ENCODE measurements around the gene OPCML. TPM values are rescaled to one million over a fixed set of nuclear protein-coding genes. Genes with fewer than 3 reads are reported as not detected.

The OPCML gene
- total and polyA plus RNA-seq, 2 experiments from 2014 or later = 1.2 to 4.4 TPM

DNA sequence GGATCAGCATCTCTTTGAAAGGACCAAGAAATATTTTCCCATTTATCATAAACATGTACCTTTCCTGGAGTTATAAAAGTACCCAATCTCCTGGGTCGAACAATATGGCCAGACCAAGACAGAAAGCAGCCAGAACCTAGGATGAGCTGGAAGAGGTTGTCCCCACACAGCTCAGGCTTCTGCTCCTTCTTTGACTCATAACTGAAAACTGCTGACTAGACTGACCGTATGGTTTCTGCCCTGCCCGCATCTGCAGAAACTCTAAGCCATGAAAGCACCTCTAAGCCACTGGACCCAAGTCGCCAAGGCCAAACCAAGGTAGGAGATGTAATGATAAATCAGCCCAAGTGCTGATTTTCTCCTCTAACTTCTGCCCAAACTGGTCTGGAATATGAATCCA is 129.8 kb downstream of the OPCML start (continued):
- TF ChIP-seq, protein P1, sequence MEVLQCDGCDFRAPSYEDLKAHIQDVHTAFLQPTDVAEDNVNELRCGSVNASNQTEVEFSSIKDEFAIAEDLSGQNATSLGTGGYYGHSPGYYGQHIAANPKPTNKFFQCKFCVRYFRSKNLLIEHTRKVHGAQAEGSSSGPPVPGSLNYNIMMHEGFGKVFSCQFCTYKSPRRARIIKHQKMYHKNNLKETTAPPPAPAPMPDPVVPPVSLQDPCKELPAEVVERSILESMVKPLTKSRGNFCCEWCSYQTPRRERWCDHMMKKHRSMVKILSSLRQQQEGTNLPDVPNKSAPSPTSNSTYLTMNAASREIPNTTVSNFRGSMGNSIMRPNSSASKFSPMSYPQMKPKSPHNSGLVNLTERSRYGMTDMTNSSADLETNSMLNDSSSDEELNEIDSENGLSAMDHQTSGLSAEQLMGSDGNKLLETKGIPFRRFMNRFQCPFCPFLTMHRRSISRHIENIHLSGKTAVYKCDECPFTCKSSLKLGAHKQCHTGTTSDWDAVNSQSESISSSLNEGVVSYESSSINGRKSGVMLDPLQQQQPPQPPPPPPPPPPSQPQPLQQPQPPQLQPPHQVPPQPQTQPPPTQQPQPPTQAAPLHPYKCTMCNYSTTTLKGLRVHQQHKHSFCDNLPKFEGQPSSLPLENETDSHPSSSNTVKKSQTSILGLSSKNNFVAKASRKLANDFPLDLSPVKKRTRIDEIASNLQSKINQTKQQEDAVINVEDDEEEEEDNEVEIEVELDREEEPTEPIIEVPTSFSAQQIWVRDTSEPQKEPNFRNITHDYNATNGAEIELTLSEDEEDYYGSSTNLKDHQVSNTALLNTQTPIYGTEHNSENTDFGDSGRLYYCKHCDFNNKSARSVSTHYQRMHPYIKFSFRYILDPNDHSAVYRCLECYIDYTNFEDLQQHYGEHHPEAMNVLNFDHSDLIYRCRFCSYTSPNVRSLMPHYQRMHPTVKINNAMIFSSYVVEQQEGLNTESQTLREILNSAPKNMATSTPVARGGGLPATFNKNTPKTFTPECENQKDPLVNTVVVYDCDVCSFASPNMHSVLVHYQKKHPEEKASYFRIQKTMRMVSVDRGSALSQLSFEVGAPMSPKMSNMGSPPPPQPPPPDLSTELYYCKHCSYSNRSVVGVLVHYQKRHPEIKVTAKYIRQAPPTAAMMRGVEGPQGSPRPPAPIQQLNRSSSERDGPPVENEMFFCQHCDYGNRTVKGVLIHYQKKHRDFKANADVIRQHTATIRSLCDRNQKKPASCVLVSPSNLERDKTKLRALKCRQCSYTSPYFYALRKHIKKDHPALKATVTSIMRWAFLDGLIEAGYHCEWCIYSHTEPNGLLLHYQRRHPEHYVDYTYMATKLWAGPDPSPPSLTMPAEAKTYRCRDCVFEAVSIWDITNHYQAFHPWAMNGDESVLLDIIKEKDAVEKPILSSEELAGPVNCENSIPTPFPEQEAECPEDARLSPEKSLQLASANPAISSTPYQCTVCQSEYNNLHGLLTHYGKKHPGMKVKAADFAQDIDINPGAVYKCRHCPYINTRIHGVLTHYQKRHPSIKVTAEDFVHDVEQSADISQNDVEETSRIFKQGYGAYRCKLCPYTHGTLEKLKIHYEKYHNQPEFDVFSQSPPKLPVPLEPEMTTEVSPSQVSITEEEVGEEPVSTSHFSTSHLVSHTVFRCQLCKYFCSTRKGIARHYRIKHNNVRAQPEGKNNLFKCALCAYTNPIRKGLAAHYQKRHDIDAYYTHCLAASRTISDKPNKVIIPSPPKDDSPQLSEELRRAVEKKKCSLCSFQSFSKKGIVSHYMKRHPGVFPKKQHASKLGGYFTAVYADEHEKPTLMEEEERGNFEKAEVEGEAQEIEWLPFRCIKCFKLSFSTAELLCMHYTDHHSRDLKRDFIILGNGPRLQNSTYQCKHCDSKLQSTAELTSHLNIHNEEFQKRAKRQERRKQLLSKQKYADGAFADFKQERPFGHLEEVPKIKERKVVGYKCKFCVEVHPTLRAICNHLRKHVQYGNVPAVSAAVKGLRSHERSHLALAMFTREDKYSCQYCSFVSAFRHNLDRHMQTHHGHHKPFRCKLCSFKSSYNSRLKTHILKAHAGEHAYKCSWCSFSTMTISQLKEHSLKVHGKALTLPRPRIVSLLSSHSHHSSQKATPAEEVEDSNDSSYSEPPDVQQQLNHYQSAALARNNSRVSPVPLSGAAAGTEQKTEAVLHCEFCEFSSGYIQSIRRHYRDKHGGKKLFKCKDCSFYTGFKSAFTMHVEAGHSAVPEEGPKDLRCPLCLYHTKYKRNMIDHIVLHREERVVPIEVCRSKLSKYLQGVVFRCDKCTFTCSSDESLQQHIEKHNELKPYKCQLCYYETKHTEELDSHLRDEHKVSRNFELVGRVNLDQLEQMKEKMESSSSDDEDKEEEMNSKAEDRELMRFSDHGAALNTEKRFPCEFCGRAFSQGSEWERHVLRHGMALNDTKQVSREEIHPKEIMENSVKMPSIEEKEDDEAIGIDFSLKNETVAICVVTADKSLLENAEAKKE (CRISPR knock-in tag; IDR thresholded peaks at IDR 0.05) = no peak
- TF ChIP-seq, protein P2, sequence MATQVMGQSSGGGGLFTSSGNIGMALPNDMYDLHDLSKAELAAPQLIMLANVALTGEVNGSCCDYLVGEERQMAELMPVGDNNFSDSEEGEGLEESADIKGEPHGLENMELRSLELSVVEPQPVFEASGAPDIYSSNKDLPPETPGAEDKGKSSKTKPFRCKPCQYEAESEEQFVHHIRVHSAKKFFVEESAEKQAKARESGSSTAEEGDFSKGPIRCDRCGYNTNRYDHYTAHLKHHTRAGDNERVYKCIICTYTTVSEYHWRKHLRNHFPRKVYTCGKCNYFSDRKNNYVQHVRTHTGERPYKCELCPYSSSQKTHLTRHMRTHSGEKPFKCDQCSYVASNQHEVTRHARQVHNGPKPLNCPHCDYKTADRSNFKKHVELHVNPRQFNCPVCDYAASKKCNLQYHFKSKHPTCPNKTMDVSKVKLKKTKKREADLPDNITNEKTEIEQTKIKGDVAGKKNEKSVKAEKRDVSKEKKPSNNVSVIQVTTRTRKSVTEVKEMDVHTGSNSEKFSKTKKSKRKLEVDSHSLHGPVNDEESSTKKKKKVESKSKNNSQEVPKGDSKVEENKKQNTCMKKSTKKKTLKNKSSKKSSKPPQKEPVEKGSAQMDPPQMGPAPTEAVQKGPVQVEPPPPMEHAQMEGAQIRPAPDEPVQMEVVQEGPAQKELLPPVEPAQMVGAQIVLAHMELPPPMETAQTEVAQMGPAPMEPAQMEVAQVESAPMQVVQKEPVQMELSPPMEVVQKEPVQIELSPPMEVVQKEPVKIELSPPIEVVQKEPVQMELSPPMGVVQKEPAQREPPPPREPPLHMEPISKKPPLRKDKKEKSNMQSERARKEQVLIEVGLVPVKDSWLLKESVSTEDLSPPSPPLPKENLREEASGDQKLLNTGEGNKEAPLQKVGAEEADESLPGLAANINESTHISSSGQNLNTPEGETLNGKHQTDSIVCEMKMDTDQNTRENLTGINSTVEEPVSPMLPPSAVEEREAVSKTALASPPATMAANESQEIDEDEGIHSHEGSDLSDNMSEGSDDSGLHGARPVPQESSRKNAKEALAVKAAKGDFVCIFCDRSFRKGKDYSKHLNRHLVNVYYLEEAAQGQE (IDR thresholded peaks at IDR 0.05; ENCODE audit: unreplicated experiment) = no peak

GRCh38 chr11:133399855-133400625 is 132.3 kb downstream of the OPCML start:
- no peak overlapping the region for H3K4me3 ChIP-seq

More at GRCh38 chr11:133399855-133400625, 132.3 kb downstream of the OPCML start:
- H4K20me1 ChIP-seq (replicated peaks; ENCODE audit: insufficient read depth) = no peaks in the 10 kb centered on the region
- H3F3A ChIP-seq (replicated peaks; ENCODE audit: low read depth) = no peaks in the 10 kb centered on the region
- Mint-ChIP-seq H3K27ac (no peak overlapping the region), H3K36me3 (ENCODE audit: low read depth) (peaks cover 7% of the 10 kb centered on the region; the same call in 2 of the 3 replicates), H3K4me1 (peaks cover 5% of the 10 kb centered on the region), H3K27me3 (ENCODE audit: insufficient read depth, low read depth, poor library complexity) (no peaks in the 10 kb centered on the region), H3K4me3 (no peak overlapping the region), H3K9me3 (no peaks in the 10 kb centered on the region; the same call in 2 of the 3 replicates)
- no peak overlapping the region for H3K4me2 ChIP-seq
- no peak overlapping the region for H2AFZ ChIP-seq
- no peaks in the 10 kb centered on the region for H3K27me3 ChIP-seq (ENCODE audit: insufficient read depth)
- DNase-seq (ENCODE audit: low spot score) (no peak), ATAC-seq (no peak)
- TF ChIP-seq STAT1 (IDR thresholded peaks at IDR 0.05; ENCODE audit: unreplicated experiment) = no peak
- no peaks in the 10 kb centered on the region for H3K4me1 ChIP-seq (ENCODE audit: insufficient read depth)
- no peak overlapping the region for H3K27ac ChIP-seq (ENCODE audit: low read depth)
- H3K79me2 ChIP-seq (replicated peaks; ENCODE audit: insufficient read depth) = no peaks in the 10 kb centered on the region
- no peaks in the 10 kb centered on the region for H3K36me3 ChIP-seq (ENCODE audit: insufficient read depth)
- H3K9me2 ChIP-seq (ENCODE audit: insufficient read depth) = 0 out of 2 replicates have a peak, but pooled peaks cover 11% of the 10 kb centered on the region

Data from GM23338 (cell line).